GM13976 (cell line): Measurements from ENCODE around the gene PLCB2.

ENCODE experiments used
- DNase-seq: peaks from one replicate; pipeline ENCODE4 v3.0.0; 2012; ENCODE audit warnings: low spot score
- CTCF ChIP-seq: IDR thresholded peaks from 2 replicates; pipeline ENCODE4 v1.5.1; 2012; ENCODE audit warnings: borderline replicate concordance, mild to moderate bottlenecking; ENCODE audit not compliant: insufficient read depth; ENCODE audit errors: extremely low read depth, missing control alignments, control extremely low read depth
- in situ Hi-C: fragments of 300-500 bp; cut with MboI; formaldehyde crosslinking; loops from one replicate; pipeline ENCODE4 v1.12.0; 2022; ENCODE audit warnings: low sequenced_read_pairs, mixed read lengths, inconsistent platforms; ENCODE audit not compliant: unreplicated experiment

The PLCB2 gene

GRCh38 chr15:40331637-40332036, 23.9 kb upstream of the PLCB2 start:
- in situ Hi-C loops: no loop called here
- TF ChIP-seq CTCF: no peak
- DNase-seq: no peak

GRCh38 chr15:40331026-40331425, 23.3 kb upstream of the PLCB2 start:
- DNase-seq: no peak
- in situ Hi-C loops: no loop called here
- no peak for TF ChIP-seq CTCF

GRCh38 chr15:40330368-40330836, 22.7 kb upstream of the PLCB2 start:
- in situ Hi-C loops: no loop called here
- DNase-seq: no peak
- no peak for TF ChIP-seq CTCF

GRCh38 chr15:40329804-40330203, 22.1 kb upstream of the PLCB2 start:
- in situ Hi-C loops: no loop called here
- no peak for DNase-seq
- TF ChIP-seq CTCF: no peak

- no peak for TF ChIP-seq CTCF
- DNase-seq: no peak
- in situ Hi-C loops: no loop called here
Observed at GRCh38 chr15:40328751-40329150, 21.0 kb upstream of the PLCB2 start.

GRCh38 chr15:40328176-40328575, 20.4 kb upstream of the PLCB2 start:
- no peak for DNase-seq
- no peak for TF ChIP-seq CTCF
- in situ Hi-C loops: no loop called here

GRCh38 chr15:40327457-40327856, 19.7 kb upstream of the PLCB2 start:
- no peak for TF ChIP-seq CTCF
- in situ Hi-C loops: no loop called here
- DNase-seq: no peak
